ENCODE data around the gene PARP16.

GRCh38 chr15:65292938-65293518, 6.3 kb upstream of the PARP16 start:
- TF ChIP-seq MYC (IDR thresholded peaks at IDR 0.05; ENCODE audit: low read depth, low read length) = no peak
- no peak for TF ChIP-seq CTCF (IDR thresholded peaks at IDR 0.05; ENCODE audit: low read depth, low read length)
- no peak for TF ChIP-seq POLR2A (IDR thresholded peaks at IDR 0.05; ENCODE audit: extremely low read depth, insufficient read length)
